NCI-H146 (cell line): ENCODE measurements around the gene SPEM2.

Experiments
- DNase-seq: peaks from one replicate; lab custom pipeline; 2025; lab: John Stamatoyannopoulos, UW

SPEM2 gene

GRCh38 chr17:7421186-7421585, 4.2 kb upstream of the SPEM2 start:
- DNase-seq: no peak

GRCh38 chr17:7423679-7424078, 1.7 kb upstream of the SPEM2 start:
- no peak for DNase-seq

DNA sequence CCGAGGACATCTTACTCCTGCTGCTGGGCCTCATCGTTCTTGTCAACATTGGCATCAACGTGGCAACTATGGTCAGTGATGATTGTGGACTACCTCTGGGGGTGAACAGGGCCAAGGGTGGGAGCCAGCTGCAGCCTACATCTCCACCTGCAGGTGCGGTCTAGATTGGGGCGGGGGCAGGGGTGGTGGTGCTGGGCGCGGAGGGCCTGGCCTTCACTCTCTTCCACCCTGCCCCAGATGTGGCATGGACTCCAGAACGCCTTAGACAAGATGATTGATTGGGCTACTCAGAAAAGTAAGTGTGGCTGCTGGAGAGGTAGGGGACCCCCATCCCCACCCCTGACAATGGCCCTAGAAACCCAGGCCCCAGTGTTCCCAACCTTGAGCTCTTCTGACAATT, 340 bp downstream of the SPEM2 start:
- no peak for DNase-seq

- no peak for DNase-seq
Measured at GRCh38 chr17:7426203-7426863, 917 bp downstream of the SPEM2 start.

DNA sequence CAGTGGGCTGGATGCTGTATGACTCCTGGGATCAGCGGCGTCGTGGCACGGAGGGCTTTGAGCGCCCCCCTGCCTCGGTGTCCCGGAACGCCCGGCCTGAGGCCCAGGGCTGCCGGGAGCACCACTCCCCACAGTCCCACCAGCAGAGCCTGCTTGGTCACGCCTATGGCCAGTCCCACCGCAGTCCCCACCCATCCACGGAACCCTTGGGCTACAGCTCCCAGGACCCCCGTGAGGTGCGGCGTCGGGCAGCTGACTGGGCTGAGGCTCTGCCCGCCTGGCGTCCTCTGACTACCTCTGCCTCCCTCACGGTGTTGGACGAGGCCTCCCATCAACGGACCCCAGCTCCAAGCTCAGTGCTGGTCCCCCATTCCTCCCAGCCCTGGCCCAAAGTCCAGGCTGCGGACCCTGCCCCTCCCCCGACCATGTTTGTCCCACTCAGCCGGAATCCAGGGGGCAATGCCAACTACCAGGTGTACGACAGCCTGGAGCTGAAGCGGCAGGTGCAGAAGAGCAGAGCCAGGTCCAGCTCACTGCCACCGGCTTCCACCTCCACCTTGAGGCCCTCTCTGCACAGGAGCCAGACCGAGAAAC, 1.6 kb downstream of the SPEM2 start:
- no peak for DNase-seq

DNA sequence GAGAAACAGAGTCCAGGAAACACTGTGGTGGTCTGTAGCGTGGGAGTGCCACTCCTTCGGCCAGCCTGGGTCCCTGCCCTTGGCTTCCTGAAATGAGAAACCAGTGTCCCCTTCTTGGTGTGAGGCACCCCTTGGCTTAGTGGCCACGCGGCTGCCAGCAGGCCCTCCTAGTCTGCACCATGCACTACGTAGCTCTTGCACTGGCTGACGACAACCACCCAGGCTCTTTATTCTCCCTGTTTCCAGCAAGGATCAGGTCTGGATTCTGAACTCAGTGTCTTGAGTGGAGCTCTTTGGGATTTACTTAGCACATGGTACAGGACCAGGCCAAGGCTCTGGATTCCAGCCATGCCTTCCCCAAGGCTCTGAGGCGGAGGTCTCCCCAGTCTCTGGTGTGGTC, 2.1 kb downstream of the SPEM2 start:
- DNase-seq: no peak

DNA sequence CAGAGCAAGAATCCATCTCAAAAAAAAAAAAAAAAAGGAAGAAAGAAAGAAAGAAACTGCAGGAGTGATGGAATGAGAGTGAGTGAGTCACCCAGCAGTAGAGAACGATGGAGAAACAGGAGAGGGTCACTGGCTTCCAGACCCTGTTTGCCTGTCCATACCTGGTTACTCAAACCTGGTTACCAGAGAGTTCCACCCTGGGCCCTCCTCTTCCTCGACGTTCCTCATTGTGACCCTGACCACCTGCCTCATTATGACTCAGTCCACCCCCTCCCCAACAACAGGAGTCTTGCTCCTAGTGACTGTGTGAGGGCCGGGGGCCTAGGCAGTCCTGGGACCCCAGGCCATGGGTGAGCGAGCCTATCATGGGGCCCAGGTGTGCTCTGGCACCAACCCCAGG, 3.1 kb downstream of the SPEM2 start, which contains the start of gene SPEM3:
Gene SPEM3, plus strand, starts transcription at position 301 of the 400 bp plus-strand sequence. Its CDS starts 46 bp downstream, at position 347.
- DNase-seq: no peak

GRCh38 chr17:7429722-7430121, 4.3 kb downstream of the SPEM2 start:
- no peak for DNase-seq

DNA sequence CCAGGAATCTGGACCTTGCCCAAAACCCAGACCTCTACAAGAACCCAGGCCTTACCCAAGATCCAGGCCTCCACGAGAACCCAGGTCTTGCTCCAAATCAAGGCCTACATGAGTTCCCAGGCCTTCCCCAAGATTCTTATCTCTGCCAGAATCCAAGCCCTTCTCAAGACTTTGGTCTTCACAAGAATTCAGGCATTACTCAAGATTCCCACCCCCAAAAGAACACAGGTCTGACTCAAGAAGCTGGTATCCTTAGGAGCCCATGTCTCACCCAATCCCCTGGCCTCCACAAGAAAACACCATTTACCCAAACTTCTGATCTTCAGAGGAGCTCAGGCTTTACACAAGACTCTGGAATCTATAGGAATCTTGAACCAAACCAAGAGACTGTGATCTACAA, 5.8 kb downstream of the SPEM2 start:
- no peak for DNase-seq

- DNase-seq: no peak
Measured at GRCh38 chr17:7432296-7432695, 6.9 kb downstream of the SPEM2 start.

- peak; percentile 58 for DNase-seq
Measured at GRCh38 chr17:7435676-7436555, 10.5 kb downstream of the SPEM2 start.

DNA sequence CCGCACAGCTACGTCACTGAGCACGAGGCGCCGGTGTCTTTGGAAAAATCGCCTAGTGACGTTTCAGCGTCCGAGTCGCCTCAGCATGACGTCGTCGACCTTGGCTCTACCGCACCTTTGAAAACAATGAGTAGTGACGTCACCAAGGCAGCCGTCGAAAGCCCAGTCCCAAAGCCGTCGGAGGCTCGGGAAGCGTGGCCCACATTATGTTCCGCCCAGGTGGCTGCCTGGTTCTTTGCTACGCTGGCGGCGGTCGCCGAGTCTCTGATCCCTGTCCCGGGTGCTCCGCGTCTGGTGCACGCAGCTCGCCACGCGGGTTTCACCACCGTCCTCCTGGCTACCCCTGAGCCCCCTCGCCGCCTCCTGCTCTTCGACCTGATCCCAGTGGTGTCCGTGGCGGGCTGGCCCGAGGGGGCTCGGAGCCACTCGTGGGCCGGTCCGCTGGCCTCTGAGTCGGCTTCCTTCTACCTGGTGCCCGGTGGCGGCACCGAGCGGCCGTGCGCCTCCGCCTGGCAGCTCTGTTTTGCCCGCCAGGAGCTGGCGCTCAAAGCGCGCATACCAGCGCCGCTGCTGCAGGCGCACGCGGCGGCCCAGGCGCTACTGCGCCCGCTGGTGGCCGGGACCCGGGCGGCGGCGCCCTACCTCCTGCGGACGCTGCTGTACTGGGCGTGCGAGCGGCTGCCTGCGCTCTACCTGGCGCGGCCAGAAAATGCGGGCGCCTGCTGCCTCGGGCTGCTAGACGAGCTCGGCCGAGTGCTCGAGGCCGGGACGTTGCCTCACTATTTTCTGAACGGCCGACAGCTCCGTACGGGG, 11.3 kb downstream of the SPEM2 start:
- peak; percentile 52 for DNase-seq

GRCh38 chr17:7437369-7437863, 12.0 kb downstream of the SPEM2 start:
- no peak for DNase-seq

- no peak for DNase-seq
Measured at GRCh38 chr17:7437950-7438614, 12.7 kb downstream of the SPEM2 start.

DNA sequence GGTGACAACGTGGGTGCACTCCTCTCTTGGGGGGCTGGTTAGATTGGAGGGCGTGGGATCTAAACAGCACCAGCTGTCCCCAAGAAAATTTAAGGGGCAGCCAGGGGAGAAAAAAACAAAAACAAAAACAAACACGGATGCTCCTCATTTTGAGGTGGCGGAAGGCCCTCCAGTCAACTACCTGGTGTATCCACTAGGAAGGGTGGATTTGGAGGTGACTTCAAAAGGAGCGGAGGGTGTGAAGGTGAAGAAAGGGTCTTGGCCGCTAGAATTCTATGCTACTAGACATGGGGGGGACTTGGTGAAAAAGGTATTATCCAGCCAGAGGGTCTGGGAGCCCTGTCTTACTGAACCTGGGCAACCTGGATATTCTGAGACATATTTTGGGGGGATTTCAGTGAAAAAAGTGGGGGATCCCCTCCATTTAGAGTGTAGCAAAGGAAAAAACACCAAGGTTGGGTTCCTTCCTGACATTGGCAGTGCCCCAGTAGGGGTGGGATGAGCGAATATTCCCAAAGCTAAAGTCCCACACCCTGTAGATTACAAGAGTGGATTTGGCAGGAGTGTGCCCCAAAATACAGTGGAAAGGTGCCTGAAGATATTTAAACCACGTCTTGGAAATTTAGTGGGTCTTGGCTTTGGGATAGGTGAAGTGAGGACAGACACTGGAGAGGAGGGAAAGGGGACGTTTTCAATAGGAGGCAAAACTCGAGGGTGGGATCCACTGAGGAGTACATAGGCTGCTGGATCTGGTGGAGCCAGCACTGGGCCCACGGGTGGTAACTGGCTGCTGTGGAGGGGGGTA, 13.4 kb downstream of the SPEM2 start:
- DNase-seq: no peak

GRCh38 chr17:7439462-7440112, 14.2 kb downstream of the SPEM2 start, which contains the start of gene FGF11:
TSS of gene FGF11 (plus strand) at chr17:7439512. CDS start at chr17:7439621, 109 bp downstream.
- DNase-seq: no peak

GRCh38 chr17:7440113-7440833, 14.9 kb downstream of the SPEM2 start:
- peak; percentile 65 for DNase-seq

DNA sequence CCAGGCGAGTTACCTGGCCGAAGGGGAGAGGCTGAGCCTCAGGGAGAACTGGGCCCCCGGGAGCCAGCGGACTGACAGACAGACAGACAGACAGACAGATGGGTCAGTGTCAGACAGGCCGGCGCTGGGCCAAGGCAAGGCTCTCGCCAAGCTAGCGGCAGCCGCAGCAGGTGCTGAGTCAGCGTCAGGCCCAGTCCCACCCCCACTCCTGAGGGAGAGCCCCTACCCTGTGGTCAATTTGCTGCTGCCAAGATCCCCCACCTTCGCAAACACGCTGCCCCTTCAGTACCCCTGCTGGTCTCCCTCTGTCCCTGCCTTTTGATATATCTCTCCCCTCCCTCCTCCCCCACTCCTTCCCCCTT, 15.4 kb downstream of the SPEM2 start:
- DNase-seq: no peak

- DNase-seq: no peak
Measured at GRCh38 chr17:7441266-7441665, 15.8 kb downstream of the SPEM2 start.
